HG03521 (cell line): Measurements from ENCODE around the gene LRIF1.
"Not testable (repeated sequence)": the region's sequence is repeated elsewhere in the genome, so short reads cannot be mapped to it uniquely, and the experiment has no call there.

ENCODE experiments used
- ATAC-seq: cut with Tn5 transposase; IDR thresholded peaks from one replicate; pipeline ENCODE4 v1.9.1; 2021; ENCODE audit warnings: mild to moderate bottlenecking, moderate library complexity; ENCODE audit not compliant: unreplicated experiment

The LRIF1 gene, protein sequence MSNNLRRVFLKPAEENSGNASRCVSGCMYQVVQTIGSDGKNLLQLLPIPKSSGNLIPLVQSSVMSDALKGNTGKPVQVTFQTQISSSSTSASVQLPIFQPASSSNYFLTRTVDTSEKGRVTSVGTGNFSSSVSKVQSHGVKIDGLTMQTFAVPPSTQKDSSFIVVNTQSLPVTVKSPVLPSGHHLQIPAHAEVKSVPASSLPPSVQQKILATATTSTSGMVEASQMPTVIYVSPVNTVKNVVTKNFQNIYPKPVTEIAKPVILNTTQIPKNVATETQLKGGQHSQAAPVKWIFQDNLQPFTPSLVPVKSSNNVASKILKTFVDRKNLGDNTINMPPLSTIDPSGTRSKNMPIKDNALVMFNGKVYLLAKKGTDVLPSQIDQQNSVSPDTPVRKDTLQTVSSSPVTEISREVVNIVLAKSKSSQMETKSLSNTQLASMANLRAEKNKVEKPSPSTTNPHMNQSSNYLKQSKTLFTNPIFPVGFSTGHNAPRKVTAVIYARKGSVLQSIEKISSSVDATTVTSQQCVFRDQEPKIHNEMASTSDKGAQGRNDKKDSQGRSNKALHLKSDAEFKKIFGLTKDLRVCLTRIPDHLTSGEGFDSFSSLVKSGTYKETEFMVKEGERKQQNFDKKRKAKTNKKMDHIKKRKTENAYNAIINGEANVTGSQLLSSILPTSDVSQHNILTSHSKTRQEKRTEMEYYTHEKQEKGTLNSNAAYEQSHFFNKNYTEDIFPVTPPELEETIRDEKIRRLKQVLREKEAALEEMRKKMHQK

DNA sequence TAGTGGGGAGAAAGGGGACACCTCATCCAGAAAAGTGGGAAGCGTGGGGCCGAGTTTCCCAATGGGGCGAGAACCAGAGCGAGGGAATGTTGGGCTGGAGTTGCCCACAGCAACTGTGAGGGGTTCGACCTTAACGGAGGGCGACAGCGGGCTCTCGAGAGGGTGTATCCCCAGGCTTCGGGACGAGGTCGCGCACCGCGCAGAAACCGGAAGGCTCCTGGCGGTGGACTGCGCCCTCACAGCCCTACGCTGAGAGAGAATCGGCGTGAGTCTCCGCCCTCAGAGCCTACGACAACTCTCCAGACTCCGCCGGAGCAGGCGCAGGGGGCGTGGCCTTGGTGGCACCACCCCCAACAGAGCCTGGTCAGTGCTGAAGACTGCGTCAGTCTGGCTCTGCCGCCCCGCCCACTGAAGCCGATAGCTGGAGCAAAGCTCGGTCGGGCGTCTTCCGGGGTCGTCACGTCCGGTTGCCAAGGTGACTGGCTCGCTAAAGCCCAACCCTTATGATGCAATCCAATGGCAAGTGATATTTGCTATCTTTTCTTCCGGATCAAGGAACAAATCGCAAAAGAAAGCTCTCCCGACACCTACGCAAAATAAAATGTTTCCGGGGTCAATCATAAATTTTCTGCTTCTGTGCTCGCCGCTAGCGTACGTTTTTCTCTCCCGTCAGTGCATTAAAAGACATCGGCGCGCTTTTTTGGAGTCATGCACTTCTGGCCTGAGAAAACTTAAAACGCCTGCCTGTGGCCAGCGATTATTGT, at the start of gene LRIF1:
Gene LRIF1, minus strand, starts transcription at position 232 of the 764 bp plus-strand sequence. CDS start 234 bp downstream, outside the sequence.
- ATAC-seq = peak; percentile 97

DNA sequence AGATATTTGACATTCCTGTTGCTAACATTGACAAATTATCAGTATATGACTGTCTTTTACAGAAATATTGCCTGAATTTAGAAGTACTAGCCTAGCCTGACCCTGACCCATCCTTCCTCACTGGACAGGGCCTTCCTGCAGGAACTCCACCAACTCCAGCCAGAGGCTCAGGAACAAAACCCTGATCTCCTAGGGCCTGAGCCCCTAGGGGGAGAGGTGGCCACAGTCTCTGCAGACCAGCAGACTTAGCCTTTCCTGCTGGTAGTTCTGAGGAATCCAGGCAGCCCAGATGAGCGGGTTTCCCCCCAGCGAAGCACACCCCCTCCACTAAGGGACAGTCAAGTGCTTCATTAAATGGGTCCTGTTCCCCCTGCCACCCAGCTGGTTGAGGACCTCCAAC, 44.3 kb upstream of the LRIF1 start:
- no peak for ATAC-seq

DNA sequence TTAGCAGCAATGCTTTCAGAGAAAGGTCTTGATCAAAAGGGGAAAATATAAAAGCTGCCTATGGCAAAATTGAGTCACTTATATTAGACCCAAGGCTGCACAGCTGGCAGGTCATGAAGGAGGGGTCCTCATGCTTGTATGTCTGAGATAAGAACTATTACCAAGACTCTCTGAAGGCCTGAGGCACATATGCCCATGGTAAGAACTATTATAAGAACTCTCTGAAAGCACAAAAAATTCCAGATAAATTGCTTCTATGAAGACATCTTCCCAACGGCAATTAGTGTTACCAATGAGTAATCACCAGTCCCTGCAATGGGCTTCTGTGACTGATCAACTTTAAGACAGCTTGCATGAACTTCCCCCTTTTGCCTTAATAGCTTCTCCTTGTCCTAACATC, 42.8 kb upstream of the LRIF1 start:
- ATAC-seq = no peak

DNA sequence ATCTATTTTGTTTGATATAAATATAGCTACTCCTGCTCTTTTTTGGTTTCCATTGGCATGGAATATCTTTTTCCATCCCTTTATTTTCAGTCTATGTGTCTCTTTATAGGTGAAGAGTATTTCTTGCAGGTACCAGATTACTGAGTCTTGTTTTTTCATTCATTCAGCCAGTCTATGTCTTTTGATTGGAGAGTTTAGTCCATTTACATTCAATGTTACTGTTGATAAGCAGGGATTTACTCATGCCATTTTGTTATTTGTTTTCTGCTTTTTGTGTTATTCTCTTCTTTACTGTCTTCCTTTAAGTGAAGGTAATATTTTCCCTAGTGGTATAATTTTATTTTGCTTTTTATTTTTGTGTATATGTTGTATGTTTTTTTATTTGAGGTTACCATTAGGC, 35.9 kb upstream of the LRIF1 start:
- ATAC-seq = not testable (repeated sequence)

DNA sequence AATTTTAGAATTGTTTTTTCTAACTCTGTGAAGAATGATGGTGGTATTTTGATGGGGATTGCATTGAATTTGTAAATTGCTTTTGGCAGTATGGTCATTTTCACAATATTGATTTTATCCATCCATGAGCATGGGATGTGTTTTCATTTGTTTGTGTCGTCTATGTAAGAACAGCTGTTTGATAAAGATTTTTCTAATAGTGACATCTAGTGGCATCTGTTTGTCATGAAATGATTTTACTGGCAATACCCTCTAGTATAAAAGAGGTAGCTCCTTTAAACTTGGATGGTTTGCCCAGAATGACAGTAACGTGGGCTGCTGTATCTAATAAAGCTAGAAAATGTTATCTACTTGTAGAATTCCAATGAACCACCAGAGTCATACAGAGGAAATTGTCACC, 28.6 kb upstream of the LRIF1 start:
- ATAC-seq = not testable (repeated sequence)

DNA sequence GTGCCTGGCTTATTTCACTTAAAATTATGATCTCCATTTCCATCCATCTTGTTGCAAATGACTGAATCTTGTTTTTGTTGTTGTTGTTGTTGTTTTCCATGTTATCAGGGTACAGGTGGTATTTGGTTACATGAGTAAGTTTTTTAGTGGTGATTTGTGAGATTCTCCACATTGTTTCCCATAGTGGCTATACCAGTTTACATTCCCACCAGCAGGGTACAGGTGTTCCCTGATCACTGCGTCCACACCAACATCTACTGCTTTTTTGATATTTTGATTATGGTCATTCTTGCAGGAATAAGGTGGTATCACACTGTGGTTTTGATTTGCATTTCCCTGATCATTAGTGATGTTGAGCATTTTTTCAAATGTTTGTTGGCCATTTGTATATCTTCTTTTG, 27.6 kb upstream of the LRIF1 start:
- ATAC-seq = not testable (repeated sequence)

DNA sequence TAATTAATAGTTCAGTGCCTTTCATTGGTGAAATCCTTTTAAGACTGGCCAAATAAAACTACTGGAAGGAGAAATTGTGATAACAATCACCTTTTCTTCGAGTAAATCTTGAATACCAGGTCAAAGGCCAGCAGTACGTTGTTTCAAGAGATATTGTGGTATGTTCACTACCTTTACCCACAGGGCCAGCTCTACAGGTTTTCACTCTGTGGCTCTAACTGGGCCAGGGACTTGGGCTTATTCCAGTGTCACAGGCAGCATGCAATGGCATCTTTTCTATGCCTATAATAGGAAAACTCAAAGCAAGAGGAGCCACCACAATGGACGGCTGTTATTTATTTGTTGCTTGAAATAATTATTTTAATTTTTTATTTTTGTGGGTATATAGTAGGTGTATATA, 26.8 kb upstream of the LRIF1 start:
- no peak for ATAC-seq

DNA sequence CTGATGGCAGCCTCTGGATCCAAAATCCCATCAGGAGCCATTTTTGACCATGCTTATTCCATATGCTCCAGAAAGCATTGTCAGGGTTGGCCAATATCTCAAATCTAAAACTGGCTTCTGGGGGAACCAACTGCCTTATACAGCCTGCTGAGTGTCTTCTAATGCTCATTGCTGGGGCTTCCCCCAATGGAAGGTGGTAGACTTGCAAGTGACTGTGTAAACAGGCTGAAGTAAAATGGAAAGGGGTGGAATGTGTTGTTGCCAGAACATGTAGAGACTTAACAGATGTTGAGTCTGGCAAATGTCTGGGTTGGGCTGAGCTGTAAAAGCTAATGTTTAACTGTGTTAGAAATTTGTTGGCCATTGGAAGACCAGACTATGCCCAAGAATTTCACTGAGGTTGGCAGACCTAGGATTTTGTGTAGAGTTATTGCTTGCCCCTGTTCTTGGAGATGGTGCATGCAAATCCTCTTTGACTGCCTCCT, 22.7 kb upstream of the LRIF1 start:
- no peak for ATAC-seq

DNA sequence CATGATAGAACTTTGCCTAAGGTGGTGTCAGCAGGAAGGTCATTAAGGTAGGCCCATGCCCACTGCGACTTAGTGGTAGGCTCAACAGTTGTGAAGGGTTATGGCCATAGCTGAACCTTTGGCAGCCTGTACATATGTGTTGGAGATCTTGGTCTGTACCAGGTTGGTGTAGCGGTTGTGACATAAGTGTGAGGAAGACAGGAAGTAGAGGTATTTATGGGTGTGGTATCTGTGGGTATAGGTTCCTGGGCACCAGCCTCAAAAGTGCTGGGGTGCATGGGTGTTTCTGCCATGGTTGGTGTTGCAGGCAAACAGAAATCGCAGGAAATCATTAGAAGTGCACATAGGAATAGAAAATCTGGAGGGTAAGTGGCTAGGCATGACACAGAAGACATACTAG, 18.6 kb upstream of the LRIF1 start:
- ATAC-seq = no peak

DNA sequence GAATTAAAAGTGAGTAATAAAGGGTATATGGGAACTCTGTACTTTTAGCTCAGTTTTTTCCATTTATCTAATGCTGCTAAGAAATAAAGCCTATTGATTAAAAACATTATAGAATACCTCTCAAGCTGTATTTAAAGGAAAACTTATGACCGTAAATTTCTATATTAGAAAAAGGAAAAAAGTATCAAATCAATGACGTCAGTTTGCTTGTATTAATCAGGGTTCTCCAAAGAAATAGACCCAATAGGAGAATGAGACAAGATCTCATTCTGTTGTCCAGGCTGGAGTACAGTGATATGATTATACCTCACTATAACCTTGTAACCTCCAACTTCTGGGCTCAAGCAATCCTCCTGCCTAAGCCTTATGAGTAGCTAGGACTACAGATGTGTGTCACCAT, 15.4 kb upstream of the LRIF1 start:
- no peak for ATAC-seq

DNA sequence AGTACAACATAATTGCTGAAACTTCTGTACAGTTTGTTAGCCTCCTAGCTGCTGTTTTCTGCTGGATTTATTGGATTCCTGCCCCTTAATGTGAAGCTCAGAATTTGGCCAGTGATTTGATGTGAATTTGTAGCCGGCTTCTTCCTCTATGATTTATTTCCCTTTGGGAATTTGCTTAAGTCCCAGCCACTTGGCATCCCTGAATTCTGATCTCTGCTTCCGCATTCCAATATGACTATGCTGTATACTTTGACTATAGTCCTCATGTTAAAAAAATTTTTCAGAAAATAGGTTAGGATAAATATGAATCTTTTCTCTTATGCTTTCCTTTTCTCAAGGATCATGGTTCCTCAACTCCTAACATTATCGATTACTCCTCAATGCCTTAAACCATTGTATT, 12.4 kb upstream of the LRIF1 start:
- ATAC-seq = no peak

DNA sequence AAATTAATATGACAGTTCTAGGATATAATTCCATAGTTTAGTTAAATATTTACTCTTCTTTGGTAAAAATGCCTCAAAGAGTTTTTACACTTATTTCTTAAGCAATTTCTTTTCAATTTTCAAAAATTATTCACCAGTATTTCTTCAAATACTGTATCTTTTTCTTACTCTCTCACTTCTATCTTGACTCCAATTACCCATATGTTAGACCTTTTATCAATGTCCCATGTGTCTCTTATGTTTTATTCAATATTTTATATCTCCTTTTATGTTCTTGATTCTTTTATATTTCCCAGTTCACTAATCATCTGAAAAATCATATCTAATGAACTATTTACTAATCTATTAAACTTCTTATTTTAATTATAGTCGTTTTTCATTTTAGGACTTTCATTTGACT, 11.5 kb upstream of the LRIF1 start:
- ATAC-seq = no peak

DNA sequence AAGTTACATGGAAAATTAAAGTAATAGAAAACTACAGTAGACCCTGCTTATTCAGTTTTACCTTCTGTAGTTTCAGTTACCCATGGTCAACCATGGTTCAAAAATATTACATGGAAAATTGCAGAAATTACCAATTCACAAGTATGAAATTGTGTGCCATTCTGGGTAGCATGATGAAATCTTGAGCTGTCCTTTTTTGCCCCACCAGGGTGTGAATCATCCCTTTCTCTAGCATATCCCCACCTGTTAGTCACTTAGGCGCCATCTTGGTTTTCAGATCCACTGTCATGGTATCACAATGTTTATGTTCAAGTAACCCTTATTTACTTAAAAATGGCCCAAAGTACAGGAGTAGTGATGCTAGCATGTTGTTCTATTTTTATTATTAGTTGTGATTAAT, 3.5 kb upstream of the LRIF1 start:
- no peak for ATAC-seq

DNA sequence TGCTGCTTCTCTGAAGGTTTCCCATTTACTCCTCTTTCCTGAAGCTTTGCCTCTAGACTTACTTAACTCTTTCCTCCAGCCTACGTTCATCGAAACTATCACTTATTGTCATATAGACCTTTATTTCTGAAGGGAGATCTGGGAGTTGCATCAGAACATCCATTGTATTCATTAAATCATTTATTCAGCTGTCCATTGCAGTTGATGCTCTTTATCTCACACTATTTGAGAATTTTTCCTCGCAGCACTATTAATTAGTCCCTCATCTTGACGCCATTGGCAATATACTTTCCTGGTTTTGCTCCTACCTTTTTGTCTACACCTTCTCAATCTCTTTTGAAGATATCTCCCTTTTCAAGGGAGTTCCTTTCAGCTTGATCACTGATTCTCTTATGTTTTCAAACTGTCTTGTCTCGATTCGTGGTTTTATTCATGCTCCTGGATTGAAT, 757 bp upstream of the LRIF1 start:
- no peak for ATAC-seq

DNA sequence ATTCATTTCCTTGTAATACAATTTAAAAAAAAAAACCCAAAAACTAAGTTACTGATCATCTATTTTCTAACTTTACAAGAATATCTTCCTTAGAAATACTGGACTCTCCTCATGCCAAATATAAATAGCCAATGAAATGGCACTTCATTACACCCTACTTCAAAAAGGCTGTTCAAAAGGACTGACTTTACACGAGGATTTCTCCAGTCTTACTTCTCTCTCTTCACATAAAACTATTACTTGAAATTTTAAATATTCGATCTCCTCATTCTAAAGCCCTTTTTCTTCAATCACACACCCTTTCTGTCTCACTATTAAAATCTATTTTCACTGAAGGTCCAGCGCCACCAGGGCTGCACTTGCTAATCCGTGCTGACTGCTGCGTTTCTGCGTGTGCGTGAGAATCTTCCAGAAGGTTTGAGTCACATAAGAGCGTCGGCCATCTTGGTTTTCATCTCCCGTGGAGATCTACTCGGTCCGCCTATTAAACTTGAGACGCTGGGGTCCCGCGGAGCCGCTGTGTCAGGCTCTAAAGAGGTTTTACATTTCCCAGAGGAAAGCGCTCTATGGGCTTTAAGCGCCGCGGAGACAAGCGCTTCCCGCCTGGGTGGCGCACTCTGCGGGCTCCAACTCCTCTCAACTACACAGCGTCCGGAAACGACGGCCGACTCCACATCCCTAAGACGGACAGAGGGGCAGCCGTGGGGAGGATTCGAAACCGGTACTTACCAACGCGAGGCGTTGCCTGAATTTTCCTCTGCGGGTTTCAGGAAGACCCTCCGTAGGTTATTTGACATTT, 631 bp downstream of the LRIF1 start:
- ATAC-seq = no peak

DNA sequence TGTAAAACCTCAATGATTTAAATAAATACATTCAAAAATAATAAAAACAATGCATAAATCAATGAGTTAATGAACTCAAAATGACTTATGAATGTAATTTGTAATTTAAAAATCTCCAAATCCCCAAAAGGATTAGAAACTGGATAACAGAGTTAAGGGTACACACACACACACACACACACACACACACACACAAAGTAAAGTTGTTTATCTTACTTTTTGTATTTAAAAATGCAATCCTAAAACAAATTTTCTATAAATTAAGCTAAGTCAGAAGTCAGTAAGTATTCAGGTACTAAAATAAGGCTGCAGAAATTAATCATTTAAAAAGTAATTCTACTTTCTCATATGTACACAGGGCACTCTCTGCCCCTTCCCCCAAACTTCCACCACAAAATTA, 1.8 kb downstream of the LRIF1 start:
- ATAC-seq = no peak

DNA sequence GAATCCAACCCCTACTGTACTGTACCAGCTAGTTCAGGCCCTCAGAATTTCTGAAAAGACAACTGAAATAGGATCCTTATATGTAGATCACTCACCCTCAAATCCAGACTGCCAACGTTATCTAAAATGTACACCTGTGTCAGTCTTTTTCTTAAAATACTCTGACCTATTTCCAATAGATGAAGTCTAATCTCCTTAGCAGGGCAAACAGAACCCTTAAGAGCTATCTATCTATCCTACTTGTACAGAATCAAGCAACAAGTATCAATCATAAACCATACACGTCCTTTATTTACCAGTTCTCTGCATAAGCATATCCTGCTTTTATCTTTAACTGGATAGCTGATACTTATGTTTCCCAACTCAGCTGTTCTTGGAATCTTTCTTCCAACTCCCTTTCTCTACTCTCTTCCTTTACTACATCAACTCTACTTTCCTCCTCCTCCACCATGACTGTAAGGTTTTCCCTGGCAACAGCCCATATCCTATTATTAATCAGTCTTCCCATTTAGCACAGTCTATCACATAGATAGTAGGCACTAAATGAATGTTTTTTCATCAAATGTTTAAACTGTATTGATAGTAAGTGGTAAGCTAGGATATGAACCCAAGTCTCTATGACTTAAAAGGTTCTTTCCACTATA, 2.8 kb downstream of the LRIF1 start:
- ATAC-seq = no peak

DNA sequence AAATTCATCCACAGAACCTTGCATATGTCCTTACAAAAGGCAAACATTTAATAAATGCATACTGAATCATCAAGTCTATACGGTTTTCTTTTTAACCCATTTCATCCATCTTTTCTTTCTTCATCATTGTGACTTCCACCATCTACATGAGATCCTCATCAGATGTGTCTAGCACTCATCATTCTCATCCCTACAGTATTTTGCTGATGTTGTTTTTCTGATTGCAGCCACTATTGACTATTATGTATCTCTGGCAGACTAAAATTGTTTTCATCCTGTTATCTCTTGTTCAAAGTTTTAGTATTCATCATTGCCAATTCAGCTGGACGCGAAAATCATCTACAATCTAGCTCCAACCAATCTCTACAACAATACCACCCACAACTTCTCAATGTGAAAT, 5.9 kb downstream of the LRIF1 start:
- ATAC-seq = no peak

DNA sequence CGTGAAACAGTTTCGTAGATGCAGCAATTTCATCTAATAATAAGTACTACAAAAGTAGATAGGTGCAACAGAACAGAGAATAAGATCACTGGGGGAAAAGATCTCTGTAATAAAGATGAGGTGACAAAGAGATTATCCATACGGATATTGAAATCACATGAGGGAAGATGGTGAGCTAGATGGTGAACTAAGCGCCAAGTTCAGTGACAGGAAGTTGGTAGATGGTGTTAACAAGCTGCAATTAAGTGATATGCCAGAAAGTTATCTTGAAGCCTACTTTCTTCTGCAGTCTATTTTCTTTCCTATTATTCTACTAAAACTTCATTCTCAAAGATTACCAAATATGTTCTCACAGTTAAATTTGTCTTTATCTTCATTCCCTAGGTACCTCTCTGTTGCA, 7.1 kb downstream of the LRIF1 start:
- no peak for ATAC-seq

DNA sequence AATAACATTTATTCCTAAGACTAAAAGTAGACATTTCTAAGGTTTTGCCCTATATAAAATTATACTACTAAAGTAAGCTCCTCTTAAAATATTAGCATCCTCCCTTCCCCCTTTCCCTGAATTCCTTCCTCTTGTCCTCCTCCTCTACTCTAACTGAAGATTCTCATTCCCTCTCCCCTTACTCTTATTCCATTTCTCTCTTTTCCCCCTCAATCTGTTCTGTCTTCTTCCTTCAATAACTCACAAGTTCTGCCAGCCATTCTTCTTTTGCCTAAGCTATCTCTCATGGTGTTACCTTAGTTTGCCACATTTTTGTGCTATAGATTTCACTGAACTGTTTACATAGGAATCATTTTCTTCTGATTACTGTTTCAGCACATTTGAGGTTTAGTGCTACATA, 10.7 kb downstream of the LRIF1 start:
- ATAC-seq = no peak
